WTC11 (cell line): ENCODE measurements around the gene GRB10. TPM values are rescaled to one million over a fixed set of nuclear protein-coding genes. Genes with fewer than 3 reads are reported as not detected.

ENCODE experiments used
- ATAC-seq: fragments of 200-7000 bp; cut with Tn5 transposase; 2 replicates; pipeline ENCODE4 v1.10.0; 2021; ENCODE audit warnings: mild to moderate bottlenecking, moderate library complexity
- CTCF ChIA-PET: fragments of 300-600 bp; sonication (Branson Sonifier 250); formaldehyde crosslinking; loops from one replicate; lab custom pipeline; 2021; ENCODE audit warnings: antibody characterized with exemption; lab: Charles Lee
- POLR2A ChIA-PET: fragments of 350-600 bp; sonication (Branson Sonifier 250); formaldehyde crosslinking; loops from one replicate; lab custom pipeline; 2021; ENCODE audit warnings: antibody characterized with exemption; lab: Charles Lee
- DNase-seq: peaks from one replicate; pipeline ENCODE4 v3.0.0; 2021; ENCODE audit warnings: low spot score
- H3K27ac Mint-ChIP-seq: 2 replicates; pipeline ENCODE4 v1.8.0; 2021; ENCODE audit warnings: mixed read lengths
- H3K27me3 Mint-ChIP-seq: 2 replicates; pipeline ENCODE4 v1.8.0; 2021; ENCODE audit warnings: low read depth, mild to moderate bottlenecking, moderate library complexity, mixed read lengths
- H3K36me3 Mint-ChIP-seq: 2 replicates; pipeline ENCODE4 v1.8.0; 2021; ENCODE audit warnings: mixed read lengths
- H3K4me1 Mint-ChIP-seq: 2 replicates; pipeline ENCODE4 v1.8.0; 2022; ENCODE audit warnings: mixed read lengths
- H3K4me3 Mint-ChIP-seq: 2 replicates; pipeline ENCODE4 v1.8.0; 2021; ENCODE audit warnings: mild to moderate bottlenecking, moderate library complexity, mixed read lengths
- H3K9me3 Mint-ChIP-seq: 2 replicates; pipeline ENCODE4 v1.8.0; 2021; ENCODE audit warnings: mixed read lengths
- CREM ChIP-seq: sonication (generic); formaldehyde crosslinking; IDR thresholded peaks from 2 replicates; pipeline ENCODE4 v1.8.1; 2022; ENCODE audit warnings: mild to moderate bottlenecking, missing genetic modification reagents, moderate library complexity
- ELF4 ChIP-seq: sonication (generic); formaldehyde crosslinking; IDR thresholded peaks from 2 replicates; pipeline ENCODE4 v1.8.1; 2022; ENCODE audit warnings: low read depth, mild to moderate bottlenecking, moderate library complexity, missing genetic modification reagents
- ESRRA ChIP-seq: sonication (generic); formaldehyde crosslinking; IDR thresholded peaks from 2 replicates; pipeline ENCODE4 v1.8.1; 2022; ENCODE audit warnings: mild to moderate bottlenecking, missing genetic modification reagents, borderline replicate concordance
- FOXJ3 ChIP-seq: sonication (generic); formaldehyde crosslinking; IDR thresholded peaks from 2 replicates; pipeline ENCODE4 v1.9.0; 2021; ENCODE audit warnings: missing genetic modification reagents, mild to moderate bottlenecking, borderline replicate concordance
- GABPB1 ChIP-seq: sonication (generic); formaldehyde crosslinking; IDR thresholded peaks from 2 replicates; pipeline ENCODE4 v1.8.1; 2023; ENCODE audit warnings: mild to moderate bottlenecking, missing genetic modification reagents
- HMGA2 ChIP-seq: fragments of 250-450 bp; sonication (Bioruptor Pico); IDR thresholded peaks from 2 replicates; pipeline ENCODE4 v1.4.0; 2021; ENCODE audit warnings: mild to moderate bottlenecking, moderate library complexity
- IRF2 ChIP-seq: sonication (generic); formaldehyde crosslinking; IDR thresholded peaks from 2 replicates; pipeline ENCODE4 v1.8.0; 2022; ENCODE audit warnings: low read depth, missing genetic modification reagents, borderline replicate concordance
- JAZF1 ChIP-seq: fragments of 250-450 bp; sonication (Bioruptor Pico); IDR thresholded peaks from 2 replicates; pipeline ENCODE4 v1.9.0; 2021; ENCODE audit warnings: moderate library complexity, mild to moderate bottlenecking, inconsistent platforms
- NFYB ChIP-seq: sonication (generic); formaldehyde crosslinking; conservative IDR thresholded peaks from 2 replicates; pipeline ENCODE4 v1.8.0; 2022; ENCODE audit warnings: low read depth, missing genetic modification reagents
- NR3C1 ChIP-seq: sonication (generic); formaldehyde crosslinking; conservative IDR thresholded peaks from 2 replicates; pipeline ENCODE4 v1.8.1; 2023; ENCODE audit warnings: low read depth, mild to moderate bottlenecking, missing genetic modification reagents
- RELA ChIP-seq: sonication (generic); formaldehyde crosslinking; IDR thresholded peaks from 2 replicates; pipeline ENCODE4 v1.8.1; 2022; ENCODE audit warnings: missing genetic modification reagents, mild to moderate bottlenecking, borderline replicate concordance
- RORB ChIP-seq: fragments of 250-450 bp; sonication (Bioruptor Pico); IDR thresholded peaks from 2 replicates; pipeline ENCODE4 v1.9.0; 2021; ENCODE audit warnings: mild to moderate bottlenecking
- SMAD3 ChIP-seq: sonication (generic); formaldehyde crosslinking; IDR thresholded peaks from 2 replicates; pipeline ENCODE4 v1.8.0; 2022; ENCODE audit warnings: missing genetic modification reagents, mild to moderate bottlenecking, borderline replicate concordance
- SMAD4 ChIP-seq: sonication (generic); formaldehyde crosslinking; IDR thresholded peaks from 2 replicates; pipeline ENCODE4 v1.8.0; 2022; ENCODE audit warnings: mild to moderate bottlenecking, missing genetic modification reagents
- TP53 ChIP-seq: sonication (generic); formaldehyde crosslinking; IDR thresholded peaks from 2 replicates; pipeline ENCODE4 v1.8.1; 2023; ENCODE audit warnings: mild to moderate bottlenecking, missing genetic modification reagents
- ZNF396 ChIP-seq: fragments of 250-450 bp; sonication (Bioruptor Pico); IDR thresholded peaks from 2 replicates; pipeline ENCODE4 v1.8.0; 2021; ENCODE audit warnings: mild to moderate bottlenecking, moderate library complexity, borderline replicate concordance
- ZNF671 ChIP-seq: fragments of 250-450 bp; sonication (Bioruptor Pico); IDR thresholded peaks from 2 replicates; pipeline ENCODE4 v1.8.0; 2021; ENCODE audit warnings: mild to moderate bottlenecking
- total RNA-seq: library from RNA; stranded (reverse); gene quantifications from 3 replicates; pipeline ENCODE4 v1.2.3, GENCODE V29; 2021
- TF ChIP-seq, protein P1 (sequence below): sonication (generic); formaldehyde crosslinking; IDR thresholded peaks from 2 replicates; pipeline ENCODE4 v1.8.0; 2022; ENCODE audit warnings: mild to moderate bottlenecking, missing genetic modification reagents
- TF ChIP-seq, protein P2 (sequence below): sonication (generic); formaldehyde crosslinking; IDR thresholded peaks from 2 replicates; pipeline ENCODE4 v1.8.1; 2023; ENCODE audit warnings: mild to moderate bottlenecking, moderate library complexity, missing genetic modification reagents
- TF ChIP-seq, protein P3 (sequence below): fragments of 200-600 bp; IDR thresholded peaks from 2 replicates; pipeline ENCODE4 v1.8.0; 2022; ENCODE audit warnings: antibody characterized with exemption
- TF ChIP-seq, protein P4 (sequence below): sonication (generic); formaldehyde crosslinking; IDR thresholded peaks from 2 replicates; pipeline ENCODE4 v1.8.1; 2022; ENCODE audit warnings: low read depth, missing genetic modification reagents, borderline replicate concordance
- TF ChIP-seq, protein P5 (sequence below): sonication (generic); formaldehyde crosslinking; IDR thresholded peaks from 2 replicates; pipeline ENCODE4 v1.8.1; 2023; ENCODE audit warnings: mild to moderate bottlenecking, missing genetic modification reagents, moderate library complexity
- TF ChIP-seq, protein P6 (sequence below): sonication (generic); formaldehyde crosslinking; IDR thresholded peaks from 2 replicates; pipeline ENCODE4 v1.8.1; 2022; ENCODE audit warnings: missing genetic modification reagents, borderline replicate concordance
- TF ChIP-seq, protein P7 (sequence below): sonication (generic); formaldehyde crosslinking; IDR thresholded peaks from 2 replicates; pipeline ENCODE4 v1.8.1; 2023; ENCODE audit warnings: mild to moderate bottlenecking, missing genetic modification reagents

Gene GRB10
- total RNA-seq, 1 experiment from 2014 or later = 103 TPM

DNA sequence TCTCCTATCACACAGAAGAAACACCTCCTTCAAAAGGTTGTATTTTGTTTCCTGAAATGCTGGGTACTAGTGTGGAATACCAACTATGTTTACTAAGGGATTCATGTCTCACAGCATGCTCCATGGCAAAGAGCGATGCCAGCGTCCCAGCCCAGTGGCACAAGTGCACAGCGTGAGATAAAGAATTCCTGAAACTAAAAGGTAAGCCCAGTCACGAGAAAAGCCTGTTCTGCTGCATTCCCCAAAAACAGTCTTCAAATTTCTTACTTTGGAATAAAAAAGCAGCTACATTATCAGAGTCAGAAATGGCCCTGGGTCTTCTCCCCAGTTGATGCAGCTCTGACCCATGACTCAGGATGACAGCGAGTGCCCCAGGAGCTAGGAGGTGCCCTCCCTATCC is 164.4 kb downstream of the GRB10 start:
- 0 out of 2 replicates have a peak overlapping the region, but pooled peaks have one; percentile 35 for H3K27ac Mint-ChIP-seq
- H3K36me3 Mint-ChIP-seq = peaks cover 15% of the 10 kb centered on the region; the same call in 1 of the 2 replicates
- POLR2A ChIA-PET = no interaction called here
- CTCF ChIA-PET = interaction anchor here (3.8 kb wide), 1 partner anchor 14 kb away, joined by 9 read pairs; no protein-coding TSS in a partner anchor
- H3K4me1 Mint-ChIP-seq = peaks cover 4% of the 10 kb centered on the region; the same call in 1 of the 2 replicates
- no peak for ATAC-seq
- H3K9me3 Mint-ChIP-seq = no peaks in the 10 kb centered on the region
- TF ChIP-seq ZNF396 (CRISPR knock-in tag) (no peak), CREM (no peak), IRF2 (CRISPR knock-in tag) (no peak), TP53 (CRISPR knock-in tag) (no peak), SMAD4 (CRISPR knock-in tag) (no peak), ELF4 (no peak), HMGA2 (CRISPR knock-in tag) (no peak), FOXJ3 (CRISPR knock-in tag) (no peak), NFYB (CRISPR knock-in tag) (no peak), RORB (no peak), ESRRA (CRISPR knock-in tag) (no peak)
- TF ChIP-seq, protein P1, sequence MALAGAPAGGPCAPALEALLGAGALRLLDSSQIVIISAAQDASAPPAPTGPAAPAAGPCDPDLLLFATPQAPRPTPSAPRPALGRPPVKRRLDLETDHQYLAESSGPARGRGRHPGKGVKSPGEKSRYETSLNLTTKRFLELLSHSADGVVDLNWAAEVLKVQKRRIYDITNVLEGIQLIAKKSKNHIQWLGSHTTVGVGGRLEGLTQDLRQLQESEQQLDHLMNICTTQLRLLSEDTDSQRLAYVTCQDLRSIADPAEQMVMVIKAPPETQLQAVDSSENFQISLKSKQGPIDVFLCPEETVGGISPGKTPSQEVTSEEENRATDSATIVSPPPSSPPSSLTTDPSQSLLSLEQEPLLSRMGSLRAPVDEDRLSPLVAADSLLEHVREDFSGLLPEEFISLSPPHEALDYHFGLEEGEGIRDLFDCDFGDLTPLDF (CRISPR knock-in tag) = no peak
- TF ChIP-seq, protein P2, sequence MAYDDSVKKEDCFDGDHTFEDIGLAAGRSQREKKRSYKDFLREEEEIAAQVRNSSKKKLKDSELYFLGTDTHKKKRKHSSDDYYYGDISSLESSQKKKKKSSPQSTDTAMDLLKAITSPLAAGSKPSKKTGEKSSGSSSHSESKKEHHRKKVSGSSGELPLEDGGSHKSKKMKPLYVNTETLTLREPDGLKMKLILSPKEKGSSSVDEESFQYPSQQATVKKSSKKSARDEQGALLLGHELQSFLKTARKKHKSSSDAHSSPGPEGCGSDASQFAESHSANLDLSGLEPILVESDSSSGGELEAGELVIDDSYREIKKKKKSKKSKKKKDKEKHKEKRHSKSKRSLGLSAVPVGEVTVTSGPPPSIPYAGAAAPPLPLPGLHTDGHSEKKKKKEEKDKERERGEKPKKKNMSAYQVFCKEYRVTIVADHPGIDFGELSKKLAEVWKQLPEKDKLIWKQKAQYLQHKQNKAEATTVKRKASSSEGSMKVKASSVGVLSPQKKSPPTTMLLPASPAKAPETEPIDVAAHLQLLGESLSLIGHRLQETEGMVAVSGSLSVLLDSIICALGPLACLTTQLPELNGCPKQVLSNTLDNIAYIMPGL = no peak
- TF ChIP-seq, protein P3, sequence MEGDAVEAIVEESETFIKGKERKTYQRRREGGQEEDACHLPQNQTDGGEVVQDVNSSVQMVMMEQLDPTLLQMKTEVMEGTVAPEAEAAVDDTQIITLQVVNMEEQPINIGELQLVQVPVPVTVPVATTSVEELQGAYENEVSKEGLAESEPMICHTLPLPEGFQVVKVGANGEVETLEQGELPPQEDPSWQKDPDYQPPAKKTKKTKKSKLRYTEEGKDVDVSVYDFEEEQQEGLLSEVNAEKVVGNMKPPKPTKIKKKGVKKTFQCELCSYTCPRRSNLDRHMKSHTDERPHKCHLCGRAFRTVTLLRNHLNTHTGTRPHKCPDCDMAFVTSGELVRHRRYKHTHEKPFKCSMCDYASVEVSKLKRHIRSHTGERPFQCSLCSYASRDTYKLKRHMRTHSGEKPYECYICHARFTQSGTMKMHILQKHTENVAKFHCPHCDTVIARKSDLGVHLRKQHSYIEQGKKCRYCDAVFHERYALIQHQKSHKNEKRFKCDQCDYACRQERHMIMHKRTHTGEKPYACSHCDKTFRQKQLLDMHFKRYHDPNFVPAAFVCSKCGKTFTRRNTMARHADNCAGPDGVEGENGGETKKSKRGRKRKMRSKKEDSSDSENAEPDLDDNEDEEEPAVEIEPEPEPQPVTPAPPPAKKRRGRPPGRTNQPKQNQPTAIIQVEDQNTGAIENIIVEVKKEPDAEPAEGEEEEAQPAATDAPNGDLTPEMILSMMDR = no peak
- TF ChIP-seq, protein P4, sequence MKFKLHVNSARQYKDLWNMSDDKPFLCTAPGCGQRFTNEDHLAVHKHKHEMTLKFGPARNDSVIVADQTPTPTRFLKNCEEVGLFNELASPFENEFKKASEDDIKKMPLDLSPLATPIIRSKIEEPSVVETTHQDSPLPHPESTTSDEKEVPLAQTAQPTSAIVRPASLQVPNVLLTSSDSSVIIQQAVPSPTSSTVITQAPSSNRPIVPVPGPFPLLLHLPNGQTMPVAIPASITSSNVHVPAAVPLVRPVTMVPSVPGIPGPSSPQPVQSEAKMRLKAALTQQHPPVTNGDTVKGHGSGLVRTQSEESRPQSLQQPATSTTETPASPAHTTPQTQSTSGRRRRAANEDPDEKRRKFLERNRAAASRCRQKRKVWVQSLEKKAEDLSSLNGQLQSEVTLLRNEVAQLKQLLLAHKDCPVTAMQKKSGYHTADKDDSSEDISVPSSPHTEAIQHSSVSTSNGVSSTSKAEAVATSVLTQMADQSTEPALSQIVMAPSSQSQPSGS (CRISPR knock-in tag) = no peak
- TF ChIP-seq, protein P5, sequence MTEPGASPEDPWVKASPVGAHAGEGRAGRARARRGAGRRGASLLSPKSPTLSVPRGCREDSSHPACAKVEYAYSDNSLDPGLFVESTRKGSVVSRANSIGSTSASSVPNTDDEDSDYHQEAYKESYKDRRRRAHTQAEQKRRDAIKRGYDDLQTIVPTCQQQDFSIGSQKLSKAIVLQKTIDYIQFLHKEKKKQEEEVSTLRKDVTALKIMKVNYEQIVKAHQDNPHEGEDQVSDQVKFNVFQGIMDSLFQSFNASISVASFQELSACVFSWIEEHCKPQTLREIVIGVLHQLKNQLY (CRISPR knock-in tag) = no peak
- no peak overlapping the region for H3K4me3 Mint-ChIP-seq
- no peak for DNase-seq
- H3K27me3 Mint-ChIP-seq = no peaks in the 10 kb centered on the region

DNA sequence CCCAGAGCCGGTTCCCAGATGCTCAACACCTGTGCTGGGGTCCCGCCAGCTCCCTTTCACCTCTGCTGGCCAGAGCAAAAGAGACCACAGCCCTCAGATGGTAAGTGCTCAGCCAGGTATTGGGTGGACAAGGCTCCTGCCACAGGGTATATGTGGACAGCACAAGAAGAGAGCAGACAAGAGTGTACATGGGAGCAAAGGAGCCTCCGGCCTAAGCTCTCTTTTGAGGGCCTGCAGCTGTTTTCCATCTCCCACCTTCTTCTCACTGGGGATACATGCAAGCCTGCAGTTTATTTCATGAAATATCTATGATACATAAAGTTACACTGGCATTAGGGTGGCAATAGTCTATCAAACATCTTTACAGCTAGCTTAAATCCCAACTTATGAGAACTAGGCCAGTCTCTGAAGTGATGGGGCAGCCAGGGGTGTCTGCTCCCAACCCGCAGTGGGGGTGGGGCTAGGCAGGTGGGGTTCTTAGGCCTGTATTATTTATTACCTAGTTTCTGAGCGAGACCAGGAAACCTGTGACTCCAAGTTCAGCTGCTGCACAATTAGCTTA is 167.1 kb downstream of the GRB10 start:
- Mint-ChIP-seq H3K9me3 (no peaks in the 10 kb centered on the region), H3K27ac (0 out of 2 replicates have a peak overlapping the region, but pooled peaks have one; percentile 27), H3K27me3 (no peaks in the 10 kb centered on the region), H3K4me1 (no peaks in the 10 kb centered on the region), H3K36me3 (peaks cover 31% of the 10 kb centered on the region; the same call in 1 of the 2 replicates), H3K4me3 (no peak overlapping the region)
- ATAC-seq (no peak), DNase-seq (no peak)
- ChIA-PET POLR2A (no interaction called here), CTCF (interaction anchor here (0.6 to 3.8 kb wide), 5 partner anchors 12 to 545 kb away, joined by 3 to 9 read pairs (median 3); no protein-coding TSS in a partner anchor)
- TF ChIP-seq SMAD3 (CRISPR knock-in tag) (no peak), NR3C1 (no peak), ESRRA (CRISPR knock-in tag) (no peak), GABPB1 (CRISPR knock-in tag) (no peak), ZNF671 (CRISPR knock-in tag) (no peak), JAZF1 (CRISPR knock-in tag) (no peak), RELA (CRISPR knock-in tag) (no peak)
- TF ChIP-seq, protein P6, sequence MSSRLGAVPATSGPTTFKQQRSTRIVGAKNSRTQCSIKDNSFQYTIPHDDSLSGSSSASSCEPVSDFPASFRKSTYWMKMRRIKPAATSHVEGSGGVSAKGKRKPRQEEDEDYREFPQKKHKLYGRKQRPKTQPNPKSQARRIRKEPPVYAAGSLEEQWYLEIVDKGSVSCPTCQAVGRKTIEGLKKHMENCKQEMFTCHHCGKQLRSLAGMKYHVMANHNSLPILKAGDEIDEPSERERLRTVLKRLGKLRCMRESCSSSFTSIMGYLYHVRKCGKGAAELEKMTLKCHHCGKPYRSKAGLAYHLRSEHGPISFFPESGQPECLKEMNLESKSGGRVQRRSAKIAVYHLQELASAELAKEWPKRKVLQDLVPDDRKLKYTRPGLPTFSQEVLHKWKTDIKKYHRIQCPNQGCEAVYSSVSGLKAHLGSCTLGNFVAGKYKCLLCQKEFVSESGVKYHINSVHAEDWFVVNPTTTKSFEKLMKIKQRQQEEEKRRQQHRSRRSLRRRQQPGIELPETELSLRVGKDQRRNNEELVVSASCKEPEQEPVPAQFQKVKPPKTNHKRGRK = no peak
- TF ChIP-seq, protein P7, sequence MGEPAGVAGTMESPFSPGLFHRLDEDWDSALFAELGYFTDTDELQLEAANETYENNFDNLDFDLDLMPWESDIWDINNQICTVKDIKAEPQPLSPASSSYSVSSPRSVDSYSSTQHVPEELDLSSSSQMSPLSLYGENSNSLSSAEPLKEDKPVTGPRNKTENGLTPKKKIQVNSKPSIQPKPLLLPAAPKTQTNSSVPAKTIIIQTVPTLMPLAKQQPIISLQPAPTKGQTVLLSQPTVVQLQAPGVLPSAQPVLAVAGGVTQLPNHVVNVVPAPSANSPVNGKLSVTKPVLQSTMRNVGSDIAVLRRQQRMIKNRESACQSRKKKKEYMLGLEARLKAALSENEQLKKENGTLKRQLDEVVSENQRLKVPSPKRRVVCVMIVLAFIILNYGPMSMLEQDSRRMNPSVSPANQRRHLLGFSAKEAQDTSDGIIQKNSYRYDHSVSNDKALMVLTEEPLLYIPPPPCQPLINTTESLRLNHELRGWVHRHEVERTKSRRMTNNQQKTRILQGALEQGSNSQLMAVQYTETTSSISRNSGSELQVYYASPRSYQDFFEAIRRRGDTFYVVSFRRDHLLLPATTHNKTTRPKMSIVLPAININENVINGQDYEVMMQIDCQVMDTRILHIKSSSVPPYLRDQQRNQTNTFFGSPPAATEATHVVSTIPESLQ (CRISPR knock-in tag) = no peak
- TF ChIP-seq, protein P5 (CRISPR knock-in tag) = no peak
